Lower leg skin (tissue), 4 donors: ENCODE data around the gene BCAS4. TPM values are rescaled to one million over a fixed set of nuclear protein-coding genes. Genes with fewer than 3 reads are reported as not detected.
"Not testable (repeated sequence)": the region's sequence is repeated elsewhere in the genome, so short reads cannot be mapped to it uniquely, and the experiment has no call there.

Source experiments
- DNase-seq, 2 donors: peaks; one replicate each; pipeline ENCODE4 v3.0.0-alpha.2; 2019; ENCODE audit warnings: low spot score in 2 of 2
- H3K4me3 ChIP-seq: fragments of 200-600 bp; sonication (generic); 2 replicates; pipeline ENCODE4 v1.5.1; 2017; ENCODE audit warnings: mild to moderate bottlenecking, low read depth; ENCODE audit not compliant: poor library complexity, severe bottlenecking
- CTCF ChIP-seq, 3 donors: fragments of 450-650 bp; IDR thresholded peaks; one replicate each; pipeline ENCODE4 v1.5.1; 2016; ENCODE audit warnings: antibody characterized with exemption in 3 of 3, mild to moderate bottlenecking in 3 of 3, moderate library complexity in 2 of 3
- POLR2A ChIP-seq, 2 donors: fragments of 450-650 bp; IDR thresholded peaks; one replicate each; pipeline ENCODE4 v1.6.1; 2016 to 2017; ENCODE audit warnings: antibody characterized with exemption in 2 of 2, mild to moderate bottlenecking in 1 of 2, moderate library complexity in 1 of 2
- WGBS, 2 donors: methylation state at CpG; one replicate each; pipeline ENCODE4 v1.1.5; 2018; 5-methylcytosine and 5-hydroxymethylcytosine counted together
- intact Hi-C: fragments of 100-400 bp; cut with DNase I; formaldehyde crosslinking; loops from one replicate; pipeline ENCODE4 v1.15.0; 2023; ENCODE audit warnings: low total_unique reads
- total RNA-seq, 4 donors: library from RNA; depleted of rRNA; stranded (reverse); fragments of >200 nt; gene quantifications; one replicate each; pipeline ENCODE4 v1.1.0, GENCODE V29; 2016

The BCAS4 gene
- total RNA-seq, 4 donors from 2014 or later, result 1.3 to 7.7 (median 3.5) TPM

- DNase-seq, result peak; percentile 14 to 49
- intact Hi-C loops, result no loop called here
- 48% methylated on average over 6 of the region's 6 CpGs for WGBS, 2 donors
- no peak overlapping the region for H3K4me3 ChIP-seq
- no peak for TF ChIP-seq POLR2A (IDR thresholded peaks at IDR 0.05)
- no peak for TF ChIP-seq CTCF (IDR thresholded peaks at IDR 0.05)
These were observed 32.8 kb upstream of the BCAS4 start for GRCh38 chr20:50762045-50762422.

GRCh38 chr20:50762435-50763220, 32.2 kb upstream of the BCAS4 start:
- 29 to 35% methylated on average over 12 of the region's 12 CpGs for WGBS, 2 donors
- TF ChIP-seq CTCF (IDR thresholded peaks at IDR 0.05), result no peak
- no peak for TF ChIP-seq POLR2A (IDR thresholded peaks at IDR 0.05)
- peak; percentile 30 to 88 for DNase-seq
- no peak overlapping the region for H3K4me3 ChIP-seq
- intact Hi-C loops, result no loop called here

GRCh38 chr20:50763550-50764458, 31.1 kb upstream of the BCAS4 start:
- H3K4me3 ChIP-seq, intact Hi-C loops: not testable (repeated sequence)
- DNase-seq, result peak; percentile 7 to 76
- 89 to 91% methylated on average over 20 of the region's 20 CpGs for WGBS, 2 donors

GRCh38 chr20:50765251-50765650, 29.6 kb upstream of the BCAS4 start:
- peak; percentile 3 to 63 for DNase-seq
- intact Hi-C loops, H3K4me3 ChIP-seq: not testable (repeated sequence)
- whole genome bisulfite sequencing, 2 donors, result 81 to 85% methylated on average over 10 of the region's 10 CpGs

GRCh38 chr20:50765674-50766073, 29.2 kb upstream of the BCAS4 start:
- TF ChIP-seq CTCF (IDR thresholded peaks at IDR 0.05) (no peak), POLR2A (IDR thresholded peaks at IDR 0.05) (no peak)
- intact Hi-C loops, result no loop called here
- H3K4me3 ChIP-seq, result no peak overlapping the region
- DNase-seq, result no peak
- 58 to 62% methylated on average over 3 of the region's 3 CpGs for WGBS, 2 donors

- intact Hi-C loops, H3K4me3 ChIP-seq: not testable (repeated sequence)
- WGBS, 2 donors, result 43 to 60% methylated on average over 8 to 10 of the region's 10 CpGs
- DNase-seq, result peak in 1 of 2 donors; percentile 56
These were observed 27.7 kb upstream of the BCAS4 start for GRCh38 chr20:50766955-50767809.

- peak in 1 of 2 donors; percentile 81 for DNase-seq
- WGBS, 2 donors, result 67 to 89% methylated on average over 1 to 7 of the region's 7 CpGs
These were observed 25.9 kb upstream of the BCAS4 start for GRCh38 chr20:50768991-50769390.

GRCh38 chr20:50769551-50770085, 25.2 kb upstream of the BCAS4 start:
- intact Hi-C loops, H3K4me3 ChIP-seq: not testable (repeated sequence)
- DNase-seq, result peak in 1 of 2 donors; percentile 52
- 80 to 81% methylated on average over 6 to 8 of the region's 12 CpGs for WGBS, 2 donors

More at GRCh38 chr20:50768991-50769390, 25.9 kb upstream of the BCAS4 start:
- H3K4me3 ChIP-seq, intact Hi-C loops: not testable (repeated sequence)

- 72 to 73% methylated on average over 6 of the region's 8 CpGs for WGBS, 2 donors
- peak in 1 of 2 donors; percentile 66 for DNase-seq
- H3K4me3 ChIP-seq, intact Hi-C loops: not testable (repeated sequence)
These were observed 23.3 kb upstream of the BCAS4 start for GRCh38 chr20:50771419-50772080.
